T follicular helper cell (primary cell): ENCODE data around the gene CEP41.

Experiments
- DNase-seq: peaks from one replicate; pipeline ENCODE4 v3.0.0-alpha.2; 2020; ENCODE audit warnings: low read depth

Gene CEP41

DNA sequence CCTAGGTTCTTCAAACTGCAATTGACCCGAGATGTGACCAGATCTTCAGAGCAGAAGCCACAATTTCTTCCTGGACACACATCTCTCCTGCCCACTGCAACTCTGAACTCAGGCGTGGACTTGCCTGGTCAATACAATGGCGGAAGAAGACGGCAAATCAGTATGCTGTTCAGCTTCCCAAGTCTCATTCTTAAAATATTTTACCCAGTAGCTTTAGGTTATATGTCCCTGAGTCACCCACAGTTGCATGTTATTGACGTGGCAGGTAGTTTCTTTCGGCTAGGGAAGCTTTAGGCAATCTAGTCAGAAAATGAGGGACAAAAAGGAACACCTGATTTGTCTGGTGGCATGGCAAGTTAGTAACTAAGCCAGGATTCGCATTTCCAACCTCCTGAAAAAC, 22.5 kb downstream of the CEP41 start:
- no peak for DNase-seq

DNA sequence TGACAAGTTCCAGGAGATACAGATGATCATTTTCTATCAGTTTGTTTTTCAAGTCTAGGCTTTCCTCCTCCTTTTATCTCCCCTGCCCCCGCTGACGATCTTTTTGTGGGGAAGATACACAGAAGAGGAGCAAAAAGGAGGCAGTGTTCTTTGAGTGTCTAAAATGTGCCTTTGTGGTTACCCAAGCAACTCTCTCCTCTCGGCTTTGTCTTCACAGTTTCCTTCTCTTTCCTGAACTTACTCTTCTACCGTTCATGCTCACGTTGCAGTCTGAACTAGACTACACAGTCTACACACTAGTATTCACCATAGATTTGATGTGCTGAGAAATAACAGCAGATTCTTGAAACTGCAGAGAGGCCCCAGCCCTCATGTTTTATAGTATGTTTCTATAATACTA, 23.6 kb downstream of the CEP41 start:
- no peak for DNase-seq

DNA sequence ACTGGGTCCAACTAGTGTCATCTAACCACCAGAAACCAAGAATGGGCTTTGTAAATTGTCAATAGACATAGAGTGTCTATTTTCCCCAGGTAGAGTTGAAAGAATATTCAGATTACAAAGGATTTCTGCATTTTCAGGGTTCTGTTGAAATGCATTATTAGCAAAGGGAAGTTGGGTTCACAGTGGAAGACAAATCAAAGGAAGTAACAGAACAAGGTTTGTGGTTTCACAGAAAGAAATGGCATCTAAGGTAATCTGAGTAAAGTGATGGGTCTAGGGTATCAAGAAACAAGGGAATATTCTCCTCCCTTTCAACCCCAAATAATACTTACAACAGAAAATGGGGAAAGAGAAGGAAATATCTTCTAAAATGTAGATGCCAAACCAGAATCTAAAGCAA, 25.8 kb downstream of the CEP41 start:
- DNase-seq = no peak

DNA sequence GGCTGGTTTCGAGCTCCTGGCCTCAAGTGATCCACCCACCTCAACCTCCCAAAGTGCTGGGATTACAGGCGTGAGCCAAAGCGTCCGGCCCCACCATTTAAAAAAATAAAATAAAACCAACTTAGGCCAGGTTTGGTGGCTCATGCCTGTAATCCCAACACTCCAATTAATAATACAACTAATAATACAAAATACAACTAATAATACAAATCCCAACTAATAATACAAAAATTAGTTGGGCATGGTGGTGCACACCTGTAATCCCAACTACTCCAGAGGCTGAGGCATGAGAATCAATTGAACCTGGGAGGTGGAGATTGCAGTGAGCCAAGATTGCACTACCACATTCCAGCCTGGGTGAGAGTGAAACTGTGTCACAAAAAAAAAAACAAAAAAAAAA, 27.6 kb downstream of the CEP41 start:
- no peak for DNase-seq

DNA sequence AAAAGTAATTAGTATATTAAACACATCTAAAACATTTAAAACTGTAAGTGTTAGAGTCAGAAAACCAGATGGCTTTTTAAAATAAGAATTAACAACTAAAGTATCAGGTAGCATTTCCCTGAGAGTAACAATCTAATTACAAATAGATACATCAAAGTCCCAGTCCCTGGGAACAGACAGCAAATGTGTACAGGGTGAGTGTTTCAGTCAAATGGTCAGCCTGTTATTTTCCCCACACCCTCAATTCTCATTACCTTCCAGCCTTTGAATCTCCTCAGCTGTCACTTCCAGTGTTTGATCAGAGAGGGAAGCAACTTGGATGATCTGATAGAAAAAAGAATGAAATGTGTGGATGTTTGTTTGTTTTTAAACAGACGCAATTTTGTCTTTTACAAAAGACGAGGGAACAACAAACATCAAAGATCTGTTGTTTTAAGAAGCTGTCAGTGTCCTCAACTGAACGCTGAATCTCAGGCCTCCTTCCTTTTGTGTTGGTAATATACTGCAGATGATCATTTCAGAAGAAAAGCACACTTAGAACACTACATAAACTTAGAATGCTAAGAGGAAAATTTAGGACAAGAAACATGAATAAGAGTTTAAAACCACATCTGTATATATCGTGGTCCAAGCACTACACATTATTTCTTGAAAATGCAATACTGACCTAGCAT, 29.8 kb downstream of the CEP41 start:
- no peak for DNase-seq

DNA sequence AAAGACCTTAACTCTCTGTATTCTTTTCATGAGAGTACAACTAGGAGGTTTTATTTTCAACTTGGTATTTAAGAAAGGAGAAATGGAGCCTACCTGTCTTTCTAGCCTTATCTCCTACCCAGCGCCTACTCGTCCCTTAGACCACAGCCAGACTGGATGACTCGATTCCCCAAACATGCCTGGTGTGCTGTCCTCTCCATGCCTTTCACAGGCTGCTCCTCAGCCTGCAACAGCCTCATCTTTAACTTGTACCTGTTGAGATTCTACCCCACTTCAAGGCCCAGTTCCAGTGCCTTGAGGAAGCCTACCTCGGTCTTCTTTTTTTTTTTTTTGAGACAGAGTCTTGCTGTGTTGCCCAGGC, 31.1 kb downstream of the CEP41 start:
- DNase-seq = no peak

DNA sequence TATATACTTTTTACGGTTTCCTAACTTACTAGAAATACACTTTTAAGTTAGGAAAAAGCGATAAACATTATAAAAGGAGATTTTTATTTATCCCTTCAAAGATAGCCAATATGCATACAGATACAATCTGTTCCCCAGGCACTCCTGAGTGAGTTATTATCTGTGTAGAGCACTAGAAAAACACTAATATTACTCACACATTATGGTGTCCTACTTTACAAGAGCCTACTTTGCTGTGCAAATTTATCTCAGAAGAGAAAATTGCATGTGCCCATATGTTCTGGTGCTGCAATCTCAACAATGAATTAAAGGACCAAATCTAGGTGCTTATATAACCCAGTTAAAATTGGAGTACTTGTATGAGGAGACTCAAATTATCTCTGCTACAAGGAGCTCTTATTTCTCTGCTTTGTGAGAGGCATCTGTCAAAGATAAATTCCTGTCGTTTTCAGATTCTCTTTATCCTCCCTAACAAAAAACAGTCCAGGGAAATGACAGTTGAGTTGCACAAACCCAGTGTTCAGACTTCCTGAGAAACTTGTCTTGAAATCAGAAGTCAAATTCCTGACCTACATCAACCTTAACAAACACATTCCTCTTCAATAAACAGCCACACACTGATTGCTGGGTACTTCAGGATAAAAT, 31.6 kb downstream of the CEP41 start:
- no peak for DNase-seq

DNA sequence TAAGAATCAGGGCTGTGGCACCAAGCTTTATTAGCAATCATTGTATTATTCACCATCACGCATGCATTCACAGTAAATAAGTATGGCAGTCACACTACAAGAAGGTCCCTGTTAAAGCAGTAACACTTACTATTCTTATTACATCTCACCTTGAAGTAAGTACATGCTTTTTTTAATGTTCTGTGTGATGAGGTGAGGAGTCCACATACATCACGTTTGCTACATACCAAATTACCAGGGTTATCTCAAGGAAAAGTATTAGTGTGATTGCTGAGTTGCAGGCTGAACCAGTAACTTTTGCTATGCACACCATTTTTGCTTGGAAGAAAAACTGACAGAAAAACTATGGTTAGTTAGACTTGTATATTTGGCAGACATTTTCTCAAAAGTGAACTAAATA, 35.8 kb downstream of the CEP41 start:
- DNase-seq = no peak

DNA sequence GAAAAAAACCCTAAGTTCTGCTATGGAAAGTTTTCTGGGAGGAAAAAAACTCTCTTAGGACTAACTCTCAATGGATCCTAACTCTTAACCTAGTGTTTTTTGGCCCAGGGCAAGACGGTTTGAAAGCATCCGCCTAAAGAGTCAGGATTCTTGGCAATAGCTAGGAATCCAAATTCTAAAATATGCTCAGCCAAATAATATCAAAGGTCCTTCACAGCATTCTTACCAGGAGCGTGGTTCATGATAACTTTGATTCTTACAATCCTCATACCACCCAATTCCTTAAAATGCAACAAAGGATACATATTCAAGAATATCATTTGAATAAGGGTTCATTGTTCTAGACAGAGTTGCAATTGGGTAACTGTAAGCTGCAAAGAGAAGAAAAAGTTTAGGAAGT, 39.2 kb downstream of the CEP41 start:
- no peak for DNase-seq

DNA sequence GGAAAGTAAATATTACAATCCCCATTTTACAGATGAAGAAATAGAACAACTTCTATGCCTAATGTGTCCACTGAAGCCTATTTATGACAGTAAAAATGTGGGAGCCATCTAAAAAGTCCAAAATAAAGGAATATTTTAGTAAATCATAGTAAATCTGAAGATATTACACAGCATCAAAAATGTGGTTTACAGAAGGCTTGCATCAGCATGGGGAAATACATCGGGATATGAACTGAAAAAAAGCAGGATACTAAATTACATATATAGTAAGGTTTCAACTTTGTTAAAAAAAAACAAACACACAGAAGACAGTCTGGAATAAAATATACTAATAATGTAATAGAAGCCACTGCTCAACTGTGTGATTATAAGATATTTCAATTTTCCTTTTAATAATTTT, 39.7 kb downstream of the CEP41 start:
- no peak for DNase-seq

DNA sequence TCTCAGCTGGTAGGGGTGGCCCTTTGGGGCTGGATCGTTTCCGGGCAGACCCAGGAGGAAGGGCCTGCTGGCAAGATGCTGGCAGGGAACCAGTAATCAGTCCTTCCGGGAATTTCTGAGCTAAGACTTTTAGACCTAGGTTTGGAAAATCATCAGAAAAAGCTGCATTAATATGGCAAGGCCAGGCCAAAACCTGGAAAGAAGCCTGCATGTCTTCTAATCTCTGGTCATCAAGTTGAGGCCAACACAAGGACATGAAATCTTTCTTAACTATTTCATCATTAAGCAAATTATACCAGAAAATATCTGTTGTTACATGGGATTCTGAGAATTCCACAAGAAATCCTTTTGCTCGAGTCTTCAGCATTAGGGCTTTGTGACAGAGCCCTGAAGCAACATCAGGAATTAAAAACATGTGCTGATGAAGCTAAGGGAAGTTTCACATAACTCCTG, 40.7 kb downstream of the CEP41 start:
- no peak for DNase-seq

DNA sequence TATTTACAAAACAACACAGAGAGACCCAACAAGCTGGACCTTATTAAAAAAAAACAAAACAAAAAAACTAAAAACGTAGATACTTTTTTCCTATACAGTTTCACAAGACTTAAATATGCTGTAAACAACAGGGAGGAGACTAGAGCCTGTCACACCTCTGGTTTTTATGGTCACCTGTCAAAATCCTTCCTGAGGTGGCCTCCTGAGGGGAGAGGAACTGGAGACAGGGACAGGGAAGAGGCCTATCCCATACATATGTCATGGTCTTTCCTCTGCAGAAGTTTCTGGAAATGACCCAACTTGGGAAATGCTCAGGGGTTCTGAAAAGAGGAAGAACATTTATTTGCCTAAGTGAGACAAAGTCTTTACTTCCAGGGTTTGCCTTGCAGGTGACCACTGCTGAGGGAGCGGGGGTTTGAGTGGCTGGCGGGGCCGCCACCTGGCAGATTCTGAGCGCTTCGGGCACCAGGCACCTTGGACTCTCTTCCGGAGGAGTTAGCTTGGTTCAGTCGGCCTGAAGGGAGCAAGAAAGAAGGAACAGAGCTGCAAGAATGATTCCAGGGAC, 42.2 kb downstream of the CEP41 start:
- DNase-seq = no peak

DNA sequence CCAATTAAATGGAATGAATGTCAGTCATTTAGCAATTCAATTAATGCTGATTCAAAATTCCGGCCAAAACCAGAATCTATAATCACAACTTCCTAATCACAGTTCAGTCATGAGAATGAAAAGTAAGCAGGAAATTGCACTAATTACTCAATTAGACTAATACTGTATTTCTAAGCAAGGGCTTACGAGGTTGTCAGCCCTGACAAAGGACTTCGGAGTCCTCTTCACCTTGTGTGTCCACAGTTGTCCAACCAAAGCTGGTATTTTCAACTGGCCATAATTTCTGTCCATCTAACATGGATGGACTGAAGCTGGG, 43.1 kb downstream of the CEP41 start:
- no peak for DNase-seq

DNA sequence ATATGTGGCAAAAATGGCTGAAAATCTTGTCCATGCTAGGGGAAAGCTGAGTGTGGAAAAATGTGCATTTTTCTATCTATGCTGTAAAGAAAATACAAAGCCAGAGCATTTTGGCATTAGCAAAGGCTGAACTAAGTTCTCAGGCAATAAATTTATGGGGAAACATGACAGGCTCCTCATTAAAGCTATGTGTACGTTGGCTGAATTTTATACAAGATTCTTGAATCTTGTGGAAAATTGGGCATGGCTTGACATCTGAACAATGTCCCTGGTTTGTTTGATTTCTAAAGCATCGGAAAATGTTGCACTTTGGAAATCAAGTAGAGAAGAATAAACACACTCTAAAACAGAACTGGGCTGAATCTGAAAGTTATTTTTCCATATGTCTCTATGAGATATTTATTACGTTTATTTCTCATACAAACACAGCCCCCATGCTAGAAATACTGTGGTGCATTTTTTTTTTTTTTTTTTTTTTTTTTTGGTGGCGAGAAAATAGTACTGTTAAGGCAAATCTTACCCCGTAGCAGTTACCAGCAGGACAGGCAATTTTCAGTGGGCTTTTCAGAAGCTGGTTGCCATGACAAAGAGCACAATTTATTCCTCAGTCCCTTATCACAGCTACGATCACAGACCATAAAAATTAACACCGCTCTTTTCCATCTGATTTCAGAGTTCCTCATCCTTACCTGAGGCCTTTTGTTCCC, 43.6 kb downstream of the CEP41 start:
- no peak for DNase-seq

DNA sequence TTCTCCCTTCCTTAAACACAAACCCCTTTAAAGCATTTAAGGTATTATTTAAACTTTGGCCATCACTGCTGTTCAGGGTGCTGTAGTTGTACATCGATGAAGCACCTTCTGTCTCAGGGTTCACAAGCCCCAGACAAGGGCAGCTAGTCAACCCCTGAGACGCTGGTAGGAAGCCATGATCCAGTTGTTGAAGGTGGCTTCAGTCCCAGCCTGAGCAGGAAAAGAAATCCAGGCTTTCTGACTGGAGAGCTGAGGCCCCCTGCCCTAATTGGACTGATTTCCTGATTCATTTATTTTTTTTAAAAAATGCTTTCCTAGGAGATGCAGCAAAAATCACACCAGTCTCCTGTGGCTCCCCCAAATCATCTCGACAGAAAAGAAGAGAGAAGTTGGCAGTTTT, 44.7 kb downstream of the CEP41 start:
- no peak for DNase-seq

DNA sequence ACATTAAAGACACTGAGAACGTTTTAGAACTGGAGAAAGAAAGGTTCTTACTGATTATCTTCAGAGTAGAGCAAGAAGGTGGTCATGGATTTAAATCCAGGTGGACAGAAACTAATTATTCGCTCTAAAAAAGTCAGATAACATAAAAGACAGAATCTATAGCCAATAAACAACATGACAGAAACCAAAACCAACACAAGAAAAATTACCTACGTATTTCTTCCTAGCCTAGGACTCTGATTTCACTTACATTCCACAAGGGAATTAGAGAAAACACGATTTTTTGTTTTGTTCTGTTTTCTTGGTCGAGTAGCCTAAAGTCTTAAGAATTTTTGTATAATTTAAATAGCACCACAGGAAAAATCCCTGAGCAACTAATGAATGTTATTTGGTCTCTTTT, 45.4 kb downstream of the CEP41 start:
- DNase-seq = no peak

DNA sequence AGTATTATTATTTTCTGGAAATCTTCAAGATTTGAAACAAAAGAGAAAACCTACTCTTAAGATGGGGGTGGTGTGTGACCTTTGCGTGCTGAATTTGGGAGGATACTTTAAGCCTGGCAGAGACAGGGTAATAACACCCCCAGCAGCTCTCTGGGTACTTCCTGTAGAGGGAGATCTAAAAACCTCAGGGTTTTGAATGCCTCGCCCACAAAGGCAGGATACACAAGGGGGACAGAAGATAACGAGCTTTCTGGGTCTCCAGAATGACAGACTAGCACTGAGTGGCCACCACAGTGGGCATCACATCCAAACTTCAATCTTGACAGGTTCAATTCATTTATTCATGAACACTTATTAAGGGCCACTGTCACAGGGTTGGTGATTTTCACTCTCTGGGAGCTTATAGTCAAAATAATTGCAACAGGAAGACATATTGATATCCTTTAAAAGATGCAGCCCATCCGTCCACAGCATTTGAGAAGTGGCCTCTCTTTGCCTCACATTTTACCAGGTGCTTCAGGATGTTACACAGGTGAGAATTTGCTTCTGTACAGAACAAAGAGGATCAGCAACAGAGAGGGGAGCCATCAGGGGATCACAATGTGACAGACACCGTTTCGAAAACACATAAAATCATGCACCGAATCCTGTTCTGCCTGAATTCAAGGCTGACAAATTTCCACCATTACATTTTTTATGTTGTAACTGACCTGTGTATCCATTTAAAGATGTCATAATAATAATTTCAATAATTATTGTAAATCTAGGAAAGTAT, 46.2 kb downstream of the CEP41 start:
- DNase-seq = no peak

DNA sequence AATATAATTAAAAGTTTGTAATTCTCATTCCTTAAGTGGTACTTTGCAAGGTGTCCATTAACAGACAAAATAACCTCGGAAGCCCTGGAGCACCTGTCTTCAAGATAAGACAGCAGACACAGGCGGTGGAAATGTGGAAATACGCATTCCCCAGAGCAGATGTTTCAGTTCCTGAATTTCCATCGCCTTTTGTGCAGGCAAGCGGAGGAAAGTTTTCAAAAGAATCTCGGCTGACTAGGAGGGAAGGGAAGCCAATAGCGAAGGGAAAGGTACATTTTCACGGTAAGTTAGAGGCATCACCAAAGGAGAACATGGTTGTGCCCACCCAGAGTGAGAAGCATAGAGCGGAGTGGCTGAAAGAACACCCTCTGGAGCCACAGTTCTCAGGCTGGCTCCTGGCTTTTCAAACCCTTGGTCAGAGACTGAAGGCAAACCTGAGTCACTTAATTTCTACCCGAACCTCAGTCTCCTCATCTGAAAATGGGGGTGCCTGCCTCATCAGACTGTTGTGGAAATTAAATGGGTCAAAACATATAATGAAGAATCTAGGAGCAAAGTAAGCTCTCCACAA, 46.9 kb downstream of the CEP41 start:
- no peak for DNase-seq

DNA sequence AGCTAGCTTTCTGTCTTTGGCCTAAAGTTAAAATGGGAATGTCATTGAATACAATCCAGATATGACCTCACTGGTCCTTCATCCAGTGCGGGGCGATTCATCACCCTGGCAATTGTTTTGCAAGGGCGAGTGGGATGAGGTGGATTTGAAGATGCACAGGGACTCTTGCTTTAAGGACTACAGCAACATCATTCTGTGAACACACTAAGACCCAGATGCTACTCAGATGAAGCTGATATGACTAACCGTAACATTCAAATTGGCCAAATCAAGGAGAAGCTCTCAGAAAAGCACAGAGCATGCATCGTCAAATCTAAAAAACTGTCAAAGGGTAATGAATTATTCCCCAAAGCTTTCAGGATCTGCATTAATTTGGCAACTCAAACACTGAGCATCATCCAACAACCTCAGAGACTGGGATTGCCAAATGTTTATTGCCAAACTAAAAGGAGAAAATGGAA, 47.7 kb downstream of the CEP41 start:
- no peak for DNase-seq

DNA sequence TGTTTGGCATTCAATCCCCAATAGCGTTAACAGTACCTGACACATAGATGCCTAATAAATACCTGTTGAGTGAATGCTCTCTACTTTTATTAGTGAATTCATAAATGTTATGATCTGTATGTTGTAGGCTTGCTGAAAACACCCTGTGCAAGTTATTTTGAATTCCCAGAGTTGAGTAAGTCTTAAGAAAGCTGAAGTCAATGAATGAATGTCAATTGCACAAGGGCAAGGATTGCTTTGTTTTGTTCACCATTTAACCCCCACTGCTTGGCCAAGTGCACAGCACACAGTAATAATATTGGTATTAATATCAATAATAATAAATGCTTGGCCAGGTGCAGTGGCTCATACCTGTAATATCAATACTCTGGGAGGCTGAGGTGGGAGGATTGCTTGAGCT, 50.3 kb downstream of the CEP41 start:
- DNase-seq = no peak

DNA sequence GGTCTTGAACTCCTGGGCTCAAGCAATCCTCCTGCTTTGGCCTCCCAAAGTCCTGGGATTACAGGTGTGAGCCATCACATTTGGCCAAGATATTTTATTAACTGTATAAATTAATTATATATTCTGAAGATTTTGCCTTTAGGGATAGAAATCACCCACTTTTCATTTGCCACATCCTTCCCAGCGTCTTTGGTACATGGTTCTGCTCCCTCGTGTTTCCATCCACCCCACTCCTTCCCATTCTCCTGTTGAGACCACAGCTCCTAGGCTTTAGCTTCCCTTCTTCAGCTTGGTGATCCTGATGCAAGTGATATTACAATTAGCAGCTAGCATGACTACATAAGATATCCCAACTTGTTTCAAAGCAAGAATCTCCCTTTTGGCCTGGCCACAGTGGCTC, 52.1 kb downstream of the CEP41 start:
- no peak for DNase-seq
